NOMO-1 treated with DMSO at 0.1 percent for 48 hours (cell line): ENCODE results near the gene MYADML2.
"Not testable (repeated sequence)": the region's sequence is repeated elsewhere in the genome, so short reads cannot be mapped to it uniquely, and the experiment has no call there.

Source experiments
- DNase-seq: peaks from one replicate; lab custom pipeline; 2025; ENCODE audit not compliant: unreplicated experiment; lab: John Stamatoyannopoulos, UW

Gene MYADML2

DNA sequence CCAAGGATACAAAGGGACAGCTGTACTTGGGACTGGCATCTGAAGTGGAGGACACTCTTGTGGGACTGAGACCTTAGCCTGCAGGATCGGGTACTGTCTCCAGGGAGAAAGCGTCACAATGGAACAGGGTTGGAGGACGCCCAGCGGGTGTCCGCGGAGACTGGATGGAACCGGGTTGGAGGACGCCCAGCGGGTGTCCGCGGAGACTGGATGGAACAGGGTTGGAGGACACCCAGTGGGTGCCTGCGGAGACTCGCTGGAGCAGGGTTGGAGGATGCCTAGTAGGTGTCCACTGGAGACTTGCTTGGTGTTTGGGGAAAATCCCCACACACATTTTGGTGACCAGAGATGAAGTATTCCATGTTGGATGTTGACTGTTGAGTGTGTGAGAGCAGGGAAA, at the start of gene MYADML2:
Gene MYADML2, minus strand, starts transcription at position 45 of the 400 bp plus-strand sequence. CDS start 5,492 bp downstream, outside the sequence.
- DNase-seq = no peak

DNA sequence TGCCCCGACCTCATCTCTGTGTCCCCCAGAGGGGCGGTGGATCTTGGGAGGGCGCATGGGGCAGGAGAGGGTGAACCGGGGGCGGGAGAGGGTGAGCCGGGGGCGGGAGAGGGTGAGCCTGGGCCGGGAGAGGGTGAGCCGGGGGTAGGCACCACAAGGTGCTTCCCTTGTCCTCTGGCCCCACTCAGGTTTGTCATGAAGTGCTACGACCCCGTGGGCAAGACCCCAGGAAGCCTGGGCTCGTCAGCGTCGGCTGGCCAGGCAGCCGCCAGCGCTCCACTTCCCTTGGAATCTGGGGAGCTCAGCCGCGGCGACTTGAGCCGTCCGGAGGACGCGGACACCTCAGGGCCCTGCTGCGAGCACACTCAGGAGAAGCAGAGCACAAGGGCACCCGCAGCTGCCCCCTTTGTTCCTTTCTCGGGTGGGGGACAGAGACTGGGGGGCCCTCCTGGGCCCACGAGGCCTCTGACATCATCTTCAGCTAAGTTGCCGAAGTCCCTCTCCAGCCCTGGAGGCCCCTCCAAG, 49.3 kb upstream of the MYADML2 start:
- DNase-seq = no peak

DNA sequence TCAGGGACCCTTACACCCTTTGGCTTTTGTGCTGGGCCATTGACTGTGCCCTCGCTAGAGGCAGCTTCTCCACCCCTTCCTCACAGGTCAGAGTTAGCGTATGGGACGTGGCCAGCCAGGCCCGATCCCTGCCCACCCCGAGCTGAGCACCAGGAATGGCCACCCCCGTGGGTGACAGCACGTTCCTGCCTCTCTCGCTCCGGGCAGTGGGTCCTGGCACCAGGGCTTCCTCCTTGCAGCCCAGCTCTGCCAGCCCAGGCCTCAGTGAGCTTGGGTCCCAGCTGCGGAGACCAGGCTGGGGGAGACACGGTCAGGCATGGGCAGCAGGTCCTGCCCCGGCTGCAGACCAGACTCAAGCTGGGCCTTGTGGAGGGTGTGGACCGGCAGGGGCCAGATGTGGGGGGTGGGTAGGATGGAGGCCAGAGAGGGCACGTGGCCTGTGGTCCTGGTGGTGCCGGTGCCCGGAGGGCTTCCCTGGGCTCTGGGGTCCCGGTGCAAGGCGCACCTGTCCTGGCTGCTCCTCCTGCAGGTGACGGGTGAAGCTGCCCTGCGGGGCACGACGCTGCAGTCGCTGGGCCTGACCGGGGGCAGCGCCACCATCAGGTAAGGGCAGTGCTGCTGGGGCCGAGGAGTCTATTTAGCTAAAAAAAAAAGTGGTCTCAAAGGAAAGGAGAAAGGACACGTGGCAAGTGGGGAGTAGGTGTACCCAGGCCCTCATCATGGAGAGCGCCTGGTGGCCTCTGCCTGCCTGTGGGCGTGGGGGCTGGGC, 48.6 kb upstream of the MYADML2 start:
- DNase-seq = no peak

DNA sequence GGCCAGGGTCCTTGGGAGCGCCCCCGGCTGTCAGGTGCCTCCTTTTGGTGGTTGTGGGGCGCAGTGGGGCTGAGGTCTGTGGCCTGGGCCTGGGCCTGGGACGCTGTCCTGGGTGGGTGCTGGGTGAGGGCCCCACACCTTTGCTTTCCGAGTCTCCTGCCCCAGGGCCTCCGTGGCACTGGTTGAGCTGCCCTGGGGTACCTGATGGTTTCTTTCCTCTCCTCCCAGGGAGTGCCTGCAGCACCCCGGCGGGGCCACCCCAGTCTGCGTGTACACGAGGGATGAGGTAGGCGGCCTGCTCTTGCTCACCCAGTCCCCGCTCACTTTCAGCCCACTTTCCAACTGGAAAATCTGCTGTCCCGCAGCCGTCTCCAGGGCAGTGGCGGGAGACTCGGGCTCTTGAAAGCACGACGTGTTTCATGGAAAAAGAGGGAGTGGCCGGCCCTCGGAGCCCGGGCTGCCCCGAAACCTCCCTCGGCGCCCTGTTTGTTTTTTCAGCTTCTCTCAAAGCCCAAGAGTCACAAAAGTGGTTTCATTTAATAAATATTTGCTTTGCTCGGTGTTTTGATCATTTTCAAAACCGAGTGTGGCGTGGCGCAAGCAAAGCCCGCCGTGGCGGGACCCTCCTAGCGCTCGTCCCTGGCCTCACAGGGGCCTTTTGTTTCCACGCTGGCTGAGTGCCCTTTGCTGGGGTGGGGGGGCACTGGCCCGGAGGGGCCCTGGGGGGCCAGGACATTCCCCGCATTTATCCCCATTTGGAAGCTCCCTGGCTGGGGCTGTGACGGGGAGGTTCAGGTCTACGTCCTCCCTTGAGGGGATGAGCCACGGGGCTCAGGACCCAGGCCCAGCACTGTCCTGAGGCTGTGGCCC, 47.8 kb upstream of the MYADML2 start:
- no peak for DNase-seq

DNA sequence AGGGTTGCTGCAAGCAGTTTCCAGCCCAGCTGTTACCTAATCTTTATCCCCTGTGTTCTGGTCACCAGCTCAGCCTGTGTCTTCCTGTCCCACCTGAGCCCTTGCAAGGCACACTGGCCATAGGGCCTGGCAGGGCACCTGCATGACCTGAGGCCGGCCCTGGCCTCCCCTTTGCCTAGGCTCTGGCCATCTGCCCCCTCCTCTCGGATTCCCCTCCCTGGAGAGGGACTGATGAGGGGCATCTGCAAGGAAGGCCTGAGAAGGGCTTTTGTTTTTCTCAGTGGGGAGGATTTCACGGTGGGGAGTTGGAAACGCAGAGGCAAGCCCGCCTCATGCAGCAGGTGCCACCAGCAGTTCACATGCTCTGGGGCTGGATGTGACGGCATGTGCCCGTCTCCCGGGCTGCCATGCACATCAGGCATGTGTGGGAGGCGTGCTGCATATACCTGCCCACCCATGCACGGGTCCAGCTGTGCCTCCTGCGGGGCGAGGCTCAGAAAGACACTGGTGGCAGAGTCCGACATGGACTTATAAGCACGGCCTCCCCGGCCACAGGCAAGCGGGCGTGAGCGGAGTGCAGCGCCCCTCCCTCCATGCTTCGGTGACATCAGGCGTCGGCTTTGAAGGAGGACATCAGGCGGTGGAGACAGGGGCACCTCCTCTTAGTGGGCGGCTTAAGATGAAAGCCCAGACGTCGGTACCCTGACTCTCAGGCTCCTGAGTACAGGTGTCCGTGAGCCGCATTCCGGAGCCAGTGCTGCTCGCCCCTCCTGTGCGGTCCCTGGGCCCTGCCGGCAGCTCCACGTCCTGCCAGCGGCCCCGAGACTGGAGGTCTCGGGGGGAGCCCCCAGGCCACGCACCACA, 46.9 kb upstream of the MYADML2 start:
- no peak for DNase-seq

GRCh38 chr17:81992306-81993102, 45.5 kb upstream of the MYADML2 start:
- no peak for DNase-seq

DNA sequence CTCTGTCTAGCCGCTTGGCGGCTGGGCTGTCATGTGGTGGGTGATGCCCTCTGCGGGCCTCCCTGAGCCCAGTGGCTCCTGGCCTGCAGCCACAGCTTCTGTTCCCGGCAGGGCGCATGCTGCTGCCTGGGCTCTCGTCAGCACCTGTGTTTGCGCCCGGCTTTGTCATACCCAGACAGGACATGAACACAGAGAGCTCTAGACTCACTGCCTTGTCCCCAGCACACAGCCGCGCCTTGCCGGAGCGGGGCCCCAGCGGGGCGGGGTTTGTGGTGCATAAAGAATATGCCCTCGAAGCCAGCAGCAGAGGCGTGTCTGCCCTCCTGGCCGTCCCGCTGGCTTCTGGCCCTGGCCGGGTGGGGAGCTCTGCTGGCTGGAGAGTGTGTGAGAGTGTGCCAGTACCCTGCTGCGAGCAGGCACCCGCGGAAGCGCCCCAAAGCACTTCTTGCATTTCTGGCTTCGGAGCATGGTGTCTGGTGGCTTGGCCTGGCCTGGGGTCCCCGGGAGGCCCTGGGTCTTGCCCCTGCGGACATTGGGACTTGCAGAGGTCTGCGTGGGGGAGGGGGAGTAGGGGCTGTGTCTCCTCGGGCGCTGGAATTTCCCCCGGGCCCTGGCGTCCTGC, 44.8 kb upstream of the MYADML2 start:
- DNase-seq = no peak

DNA sequence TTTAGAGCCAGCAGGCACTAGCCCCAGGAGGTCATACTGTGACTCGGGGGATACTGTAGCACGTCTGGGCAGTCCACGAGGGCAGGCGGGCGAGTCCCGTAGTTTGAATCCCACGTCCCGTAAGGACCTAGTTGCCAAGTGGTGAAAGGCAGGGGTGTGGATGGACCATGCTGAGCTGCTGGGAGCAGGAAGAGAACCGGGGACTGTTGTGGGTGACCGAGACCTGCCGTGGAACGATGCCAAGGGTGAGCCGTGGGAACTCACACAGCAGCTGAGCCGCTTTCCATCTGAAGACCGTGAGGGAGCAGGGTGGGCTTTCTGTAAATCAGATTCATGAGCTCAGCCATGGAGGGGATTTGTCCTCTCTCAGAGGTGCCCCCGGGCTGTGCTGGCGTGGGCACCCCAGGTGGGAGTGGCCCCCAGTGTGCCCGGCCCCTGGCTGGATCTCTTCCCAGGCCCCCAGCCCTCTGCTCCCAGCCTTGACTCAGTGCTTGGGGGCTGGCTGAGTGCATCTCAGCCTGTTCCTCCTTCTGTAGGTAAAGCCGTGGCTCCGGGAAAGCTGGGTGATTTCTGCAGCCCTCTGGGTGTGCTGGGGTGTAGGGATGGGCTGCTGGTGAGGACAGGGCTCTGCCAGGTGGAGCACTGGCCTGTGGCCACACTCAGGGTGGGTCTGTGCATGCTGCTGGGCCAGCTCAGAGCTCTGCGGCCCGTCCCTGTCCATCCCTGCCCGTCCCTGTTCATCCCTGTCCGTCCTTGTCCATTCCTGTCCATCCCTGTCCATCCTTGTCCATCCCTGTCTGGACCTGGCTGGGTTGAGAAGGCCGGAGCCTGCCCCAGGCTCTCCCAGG, 44.0 kb upstream of the MYADML2 start:
- DNase-seq = no peak

GRCh38 chr17:81987161-81987770, 40.2 kb upstream of the MYADML2 start:
- DNase-seq = no peak

DNA sequence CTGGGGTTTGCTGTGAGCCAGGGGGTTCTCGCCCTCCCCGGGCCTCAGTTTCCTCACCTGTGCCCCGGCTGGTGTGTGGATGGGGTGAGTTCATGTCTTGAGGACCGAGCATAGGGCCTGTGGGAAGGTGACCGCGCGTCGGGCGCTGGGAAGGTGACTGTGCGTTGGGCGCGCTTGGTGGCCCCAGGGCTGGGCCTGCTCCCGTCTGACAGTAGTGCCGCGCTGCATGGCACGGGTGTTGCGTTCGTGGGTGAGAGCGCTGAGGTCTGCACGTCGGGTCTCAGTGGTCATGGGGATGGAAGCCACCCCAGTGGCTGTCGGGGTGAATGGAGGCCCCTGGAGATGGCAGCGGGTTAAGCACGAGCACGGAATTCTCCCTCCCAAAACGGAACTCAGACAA, 39.6 kb upstream of the MYADML2 start:
- DNase-seq = no peak

- no peak for DNase-seq
Measured at GRCh38 chr17:81984773-81985410, 37.9 kb upstream of the MYADML2 start.

DNA sequence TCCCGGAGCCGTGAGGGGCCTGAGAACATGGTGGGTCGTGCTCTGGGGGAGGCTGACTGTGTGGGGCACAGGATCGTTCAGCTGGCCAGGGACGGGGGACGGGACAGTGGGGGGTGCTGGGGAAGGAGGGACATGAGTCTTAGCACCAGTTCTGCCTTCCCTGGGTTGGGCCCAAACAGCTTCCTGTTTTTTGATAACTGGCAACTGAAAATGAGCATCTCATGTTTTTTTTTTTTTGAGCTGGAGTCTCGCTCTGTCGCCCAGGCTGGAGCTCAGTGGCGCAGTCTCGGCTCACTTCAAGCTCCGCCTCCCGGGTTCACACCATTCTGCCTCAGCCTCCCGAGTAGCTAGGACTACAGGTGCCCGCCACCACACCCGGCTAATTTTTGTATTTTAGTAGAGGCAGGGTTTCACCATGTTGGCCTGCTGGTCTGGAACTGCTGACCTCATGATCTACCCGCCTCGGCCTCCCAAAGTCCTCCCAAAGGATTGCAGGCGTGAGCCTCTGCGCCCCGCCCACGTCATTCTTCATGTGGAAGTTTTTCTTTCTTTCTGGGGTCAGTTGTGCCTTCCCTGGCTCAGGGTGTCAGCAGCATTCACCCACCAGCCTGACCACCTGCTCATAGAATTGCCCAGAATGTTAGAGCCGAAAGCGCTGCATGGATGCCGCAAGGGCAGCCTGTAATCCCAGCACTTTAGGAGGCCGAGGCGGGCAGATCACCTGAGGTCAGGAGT, 36.8 kb upstream of the MYADML2 start:
- no peak for DNase-seq

GRCh38 chr17:81983011-81983638, 36.1 kb upstream of the MYADML2 start:
- no peak for DNase-seq

- DNase-seq = not testable (repeated sequence)
Measured at GRCh38 chr17:81981511-81981910, 34.5 kb upstream of the MYADML2 start.

DNA sequence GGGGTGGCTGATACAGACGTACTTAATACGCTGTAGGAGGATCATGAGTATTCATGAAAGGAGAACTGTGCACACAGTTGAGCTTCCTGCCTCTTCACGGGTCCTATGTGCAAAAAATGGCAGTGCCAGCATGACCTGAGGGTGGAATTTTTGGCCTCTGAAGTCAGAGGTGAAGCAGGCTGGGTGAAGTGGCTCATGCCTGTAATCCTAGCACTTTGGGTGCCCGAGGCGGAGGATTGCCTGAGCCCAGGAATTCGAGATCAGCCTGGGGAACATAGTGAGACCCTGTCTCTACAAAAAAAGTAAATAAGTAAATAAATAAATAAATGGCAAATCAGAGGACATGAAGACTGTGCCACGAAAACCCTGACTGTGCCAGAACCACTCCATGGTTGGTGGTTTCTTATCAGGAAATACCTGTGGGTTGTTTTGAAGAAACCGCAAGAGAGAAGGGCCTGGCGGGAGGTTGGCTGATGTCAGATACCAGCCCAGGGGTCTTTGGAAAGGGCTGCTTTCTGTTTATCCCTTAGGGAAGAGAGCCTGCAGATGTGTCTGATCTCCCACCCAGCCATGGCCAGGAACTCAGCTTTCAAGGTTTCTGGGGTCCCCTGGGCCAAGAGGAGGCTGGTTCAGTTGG, 33.8 kb upstream of the MYADML2 start:
- no peak for DNase-seq

GRCh38 chr17:81980122-81980521, 33.1 kb upstream of the MYADML2 start:
- DNase-seq = no peak
